ENCODE measurements around the gene GBE1. TPM values are rescaled to one million over a fixed set of nuclear protein-coding genes. Genes with fewer than 3 reads are reported as not detected.

Gene GBE1
- total and polyA plus RNA-seq, 2 experiments from 2014 or later, result 27.2 to 71.2 TPM

DNA sequence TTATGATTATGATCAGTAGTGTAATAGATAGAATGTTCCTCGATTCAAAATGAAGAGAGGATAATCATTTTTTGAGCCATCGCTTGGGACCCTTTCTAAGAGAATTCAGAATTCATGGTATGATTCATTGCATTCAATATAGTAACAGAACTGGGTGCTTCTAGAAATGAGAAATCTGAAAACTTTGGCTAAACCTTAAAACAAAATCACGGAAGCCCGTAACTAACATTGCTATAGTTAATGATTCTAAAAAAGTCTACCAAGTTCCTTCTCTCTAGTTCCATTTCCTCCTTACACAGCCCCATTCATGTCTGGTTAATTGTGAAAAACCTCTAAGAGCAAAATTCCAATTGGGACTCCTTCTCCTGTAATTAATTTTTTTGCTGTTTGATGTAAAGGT lies 217.1 kb downstream of the GBE1 start:
- Histone ChIP-seq H3K4me1 (ENCODE audit: low read depth) (peaks cover 29% of the 10 kb centered on the region), H3K4me3 (no peak overlapping the region), H3K27me3 (no peaks in the 10 kb centered on the region), H3K9me3 (ENCODE audit: low read depth) (peaks cover 5% of the 10 kb centered on the region), H3K36me3 (no peaks in the 10 kb centered on the region), H3K27ac (no peak overlapping the region)
- TF ChIP-seq, protein P1, sequence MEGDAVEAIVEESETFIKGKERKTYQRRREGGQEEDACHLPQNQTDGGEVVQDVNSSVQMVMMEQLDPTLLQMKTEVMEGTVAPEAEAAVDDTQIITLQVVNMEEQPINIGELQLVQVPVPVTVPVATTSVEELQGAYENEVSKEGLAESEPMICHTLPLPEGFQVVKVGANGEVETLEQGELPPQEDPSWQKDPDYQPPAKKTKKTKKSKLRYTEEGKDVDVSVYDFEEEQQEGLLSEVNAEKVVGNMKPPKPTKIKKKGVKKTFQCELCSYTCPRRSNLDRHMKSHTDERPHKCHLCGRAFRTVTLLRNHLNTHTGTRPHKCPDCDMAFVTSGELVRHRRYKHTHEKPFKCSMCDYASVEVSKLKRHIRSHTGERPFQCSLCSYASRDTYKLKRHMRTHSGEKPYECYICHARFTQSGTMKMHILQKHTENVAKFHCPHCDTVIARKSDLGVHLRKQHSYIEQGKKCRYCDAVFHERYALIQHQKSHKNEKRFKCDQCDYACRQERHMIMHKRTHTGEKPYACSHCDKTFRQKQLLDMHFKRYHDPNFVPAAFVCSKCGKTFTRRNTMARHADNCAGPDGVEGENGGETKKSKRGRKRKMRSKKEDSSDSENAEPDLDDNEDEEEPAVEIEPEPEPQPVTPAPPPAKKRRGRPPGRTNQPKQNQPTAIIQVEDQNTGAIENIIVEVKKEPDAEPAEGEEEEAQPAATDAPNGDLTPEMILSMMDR (IDR thresholded peaks at IDR 0.05; ENCODE audit: low read depth, low read length), result no peak
- DNase-seq (ENCODE audit: low read depth in 1 of 2, low spot score in 1 of 2), result no peak

DNA sequence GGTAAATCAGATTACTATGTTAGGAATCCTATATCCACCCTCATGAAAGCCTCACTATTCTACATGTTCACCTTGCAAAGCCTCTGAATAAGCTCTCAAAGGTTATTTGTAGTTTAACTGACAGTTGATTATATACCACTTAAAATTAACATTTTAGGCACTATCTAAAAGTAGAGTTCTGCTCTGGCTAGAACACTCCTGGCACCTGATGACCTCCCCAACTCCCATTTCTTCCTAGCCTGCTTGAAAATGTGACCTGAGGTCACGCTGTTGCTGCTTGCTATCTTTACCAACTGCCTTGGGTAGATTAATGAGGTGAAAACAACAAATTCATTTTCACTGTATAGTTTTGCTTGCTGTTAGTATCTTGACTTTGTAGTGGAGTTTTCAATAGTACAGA lies 220.7 kb downstream of the GBE1 start:
- DNase-seq (ENCODE audit: low read depth in 1 of 2, low spot score in 1 of 2), result peak in 1 of 2 donors; percentile 31
- no peaks in the 10 kb centered on the region for H3K27me3 ChIP-seq
- TF ChIP-seq, protein P1 (IDR thresholded peaks at IDR 0.05; ENCODE audit: low read depth, low read length), result no peak
- peak overlapping the region; percentile 70 for H3K27ac ChIP-seq
- H3K4me3 ChIP-seq, result no peak overlapping the region
- peaks cover 29% of the 10 kb centered on the region for H3K4me1 ChIP-seq (ENCODE audit: low read depth)
- no peaks in the 10 kb centered on the region for H3K9me3 ChIP-seq (ENCODE audit: low read depth)
- no peaks in the 10 kb centered on the region for H3K36me3 ChIP-seq

DNA sequence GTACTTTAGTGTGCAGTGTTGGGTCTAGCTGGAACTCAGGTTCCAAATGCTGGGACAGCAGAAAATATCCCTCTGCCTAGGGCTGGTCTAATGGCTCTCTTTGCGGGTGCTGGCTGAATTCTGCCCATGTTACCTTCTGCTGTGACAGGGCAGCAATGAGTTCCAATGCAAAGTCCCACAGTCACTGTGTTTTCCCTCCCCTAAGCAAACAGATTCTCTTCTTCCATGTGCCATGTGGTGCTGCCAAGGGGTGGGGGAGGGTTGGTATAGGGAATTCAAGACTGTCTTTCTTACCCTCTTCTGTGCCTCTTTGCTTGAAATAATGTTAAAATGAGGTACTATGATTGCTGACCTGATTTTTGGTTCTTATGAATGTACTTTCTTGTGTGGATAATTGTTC lies 229.6 kb downstream of the GBE1 start:
- no peak overlapping the region for H3K4me3 ChIP-seq
- no peaks in the 10 kb centered on the region for H3K9me3 ChIP-seq (ENCODE audit: low read depth)
- TF ChIP-seq, protein P1 (IDR thresholded peaks at IDR 0.05; ENCODE audit: low read depth, low read length), result no peak
- H3K4me1 ChIP-seq (ENCODE audit: low read depth), result no peaks in the 10 kb centered on the region
- no peak for DNase-seq (ENCODE audit: low read depth in 1 of 2, low spot score in 1 of 2)
- H3K36me3 ChIP-seq, result peaks cover 5% of the 10 kb centered on the region
- H3K27ac ChIP-seq, result no peak overlapping the region
- no peaks in the 10 kb centered on the region for H3K27me3 ChIP-seq

DNA sequence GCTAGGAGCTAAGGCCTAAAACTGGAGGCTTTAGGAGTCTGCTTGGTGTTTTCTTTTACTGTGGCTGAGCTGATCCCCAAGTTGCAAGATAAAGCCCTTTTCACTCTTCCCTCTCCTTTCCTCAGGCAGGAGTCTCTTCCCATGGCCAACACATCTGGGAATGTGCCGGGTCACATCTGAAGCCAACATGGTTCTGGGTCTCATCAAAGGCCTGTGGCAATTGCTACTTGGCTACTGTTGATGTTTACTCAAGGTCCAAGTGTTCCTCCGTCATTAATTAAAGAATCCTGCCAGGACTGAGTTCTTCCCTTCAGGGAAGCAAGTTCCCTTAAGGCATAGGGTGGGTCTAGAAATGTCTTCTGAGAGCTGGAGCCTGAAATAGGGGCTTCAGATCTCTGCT lies 230.2 kb downstream of the GBE1 start:
- TF ChIP-seq, protein P1 (IDR thresholded peaks at IDR 0.05; ENCODE audit: low read depth, low read length), result no peak
- Histone ChIP-seq H3K9me3 (ENCODE audit: low read depth) (no peaks in the 10 kb centered on the region), H3K27ac (no peak overlapping the region), H3K36me3 (peaks cover 5% of the 10 kb centered on the region), H3K27me3 (no peaks in the 10 kb centered on the region), H3K4me3 (no peak overlapping the region), H3K4me1 (ENCODE audit: low read depth) (no peaks in the 10 kb centered on the region)
- DNase-seq (ENCODE audit: low read depth in 1 of 2, low spot score in 1 of 2), result no peak

DNA sequence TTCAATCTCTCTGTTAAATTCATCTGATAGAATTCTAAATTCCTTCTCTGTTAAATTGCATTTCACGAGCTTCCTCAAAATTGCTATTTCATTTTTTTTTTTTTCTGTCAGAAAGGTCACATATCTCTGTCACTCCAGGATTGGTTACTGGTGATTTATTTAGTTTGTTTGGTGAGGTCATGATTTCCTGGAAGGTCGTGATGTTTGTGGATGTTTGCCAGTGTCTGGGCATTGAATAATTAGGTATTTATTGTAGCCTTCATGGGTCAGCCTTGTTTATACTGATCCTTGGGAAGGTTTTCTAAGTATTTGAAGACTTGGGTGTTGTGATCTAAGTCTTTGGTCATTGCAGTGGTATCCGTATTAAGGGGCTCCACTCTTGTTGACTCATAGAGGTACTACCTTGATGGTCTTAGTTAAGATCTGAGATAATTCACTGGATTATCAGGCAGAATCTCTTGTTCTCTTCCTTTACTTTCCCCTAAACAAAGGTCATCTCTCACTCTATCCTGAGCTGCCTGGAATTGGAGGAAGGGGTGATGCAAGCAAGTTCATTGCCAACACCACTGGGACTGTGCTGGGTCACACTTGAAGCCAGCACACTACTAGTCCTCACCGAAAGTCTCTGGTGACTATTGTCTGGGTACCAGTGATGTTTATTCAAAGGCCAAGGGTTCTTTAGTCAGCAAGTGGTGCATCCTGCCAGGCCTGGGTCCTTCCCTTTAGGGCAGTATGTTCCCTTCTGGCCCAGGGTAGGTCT lies 231.1 kb downstream of the GBE1 start:
- Histone ChIP-seq H3K36me3 (peaks cover 5% of the 10 kb centered on the region), H3K4me3 (no peak overlapping the region), H3K27me3 (no peaks in the 10 kb centered on the region), H3K4me1 (ENCODE audit: low read depth) (no peaks in the 10 kb centered on the region), H3K9me3 (ENCODE audit: low read depth) (no peaks in the 10 kb centered on the region), H3K27ac (no peak overlapping the region)
- DNase-seq (ENCODE audit: low read depth in 1 of 2, low spot score in 1 of 2), result no peak
- TF ChIP-seq, protein P1 (IDR thresholded peaks at IDR 0.05; ENCODE audit: low read depth, low read length), result no peak

All from cardiac muscle cell (in vitro differentiated cells and primary cell).